ENCODE data around the gene TREX2.

The TREX2 gene

GRCh38 chrX:153433161-153433680 is 12.6 kb downstream of the TREX2 start:
- no peak for DNase-seq

- no peak for DNase-seq
Measured at GRCh38 chrX:153430796-153431195, 15.1 kb downstream of the TREX2 start.

- no peak for DNase-seq
Measured at GRCh38 chrX:153426204-153426603, 19.7 kb downstream of the TREX2 start.

- peak; percentile 7 to 10 for DNase-seq
Measured at GRCh38 chrX:153423652-153424051, 22.2 kb downstream of the TREX2 start.

DNA sequence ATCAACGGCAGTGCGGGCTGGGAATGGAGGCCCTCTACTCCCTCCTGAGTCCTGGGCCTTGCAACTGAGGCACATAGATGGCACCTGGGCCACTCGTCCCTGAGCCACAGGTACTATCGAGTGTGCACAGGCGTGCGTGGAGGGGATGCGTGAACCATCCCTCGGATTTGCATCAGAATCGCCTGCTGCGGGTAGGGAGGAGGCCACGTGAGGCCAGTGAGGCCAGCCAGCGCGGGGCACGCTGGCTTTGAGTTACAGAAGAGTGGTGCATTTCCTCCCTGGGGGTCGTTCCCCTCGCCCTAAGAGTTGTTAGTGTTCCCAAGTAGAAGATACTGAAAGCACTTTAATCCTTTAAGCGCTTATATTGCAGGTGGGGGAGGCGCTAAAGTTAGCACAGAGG is 24.0 kb downstream of the TREX2 start:
- DNase-seq = no peak

DNA sequence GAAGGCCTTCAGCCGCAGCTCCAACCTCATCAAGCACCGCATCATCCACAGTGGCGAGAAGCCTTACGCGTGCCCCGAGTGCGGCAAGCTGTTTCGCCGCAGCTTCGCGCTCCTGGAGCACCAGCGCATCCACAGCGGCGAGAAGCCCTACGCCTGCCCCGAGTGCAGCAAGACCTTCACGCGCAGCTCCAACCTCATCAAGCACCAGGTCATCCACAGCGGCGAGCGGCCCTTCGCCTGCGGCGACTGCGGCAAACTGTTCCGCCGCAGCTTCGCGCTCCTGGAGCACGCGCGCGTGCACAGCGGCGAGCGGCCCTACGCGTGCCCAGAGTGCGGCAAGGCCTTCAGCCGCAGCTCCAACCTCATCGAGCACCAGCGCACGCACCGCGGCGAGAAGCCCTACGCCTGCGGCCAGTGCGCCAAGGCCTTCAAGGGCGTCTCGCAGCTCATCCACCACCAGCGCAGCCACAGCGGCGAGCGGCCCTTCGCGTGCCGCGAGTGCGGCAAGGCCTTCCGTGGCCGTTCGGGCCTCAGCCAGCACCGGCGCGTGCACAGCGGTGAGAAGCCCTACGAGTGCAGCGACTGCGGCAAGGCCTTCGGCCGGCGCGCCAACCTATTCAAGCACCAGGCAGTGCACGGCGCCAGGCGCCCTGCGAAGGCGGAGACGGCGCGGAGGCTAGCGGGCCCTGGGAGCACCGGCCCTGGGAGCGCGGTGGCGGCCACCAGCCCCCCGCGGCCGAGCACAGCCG is 24.8 kb downstream of the TREX2 start:
- DNase-seq = no peak

- no peak for DNase-seq
Measured at GRCh38 chrX:153417637-153418036, 28.2 kb downstream of the TREX2 start.

GRCh38 chrX:153416781-153417450 is 28.9 kb downstream of the TREX2 start:
- DNase-seq = no peak

- peak; percentile 14 to 42 for DNase-seq
Measured at GRCh38 chrX:153414856-153415510, 30.9 kb downstream of the TREX2 start.

DNA sequence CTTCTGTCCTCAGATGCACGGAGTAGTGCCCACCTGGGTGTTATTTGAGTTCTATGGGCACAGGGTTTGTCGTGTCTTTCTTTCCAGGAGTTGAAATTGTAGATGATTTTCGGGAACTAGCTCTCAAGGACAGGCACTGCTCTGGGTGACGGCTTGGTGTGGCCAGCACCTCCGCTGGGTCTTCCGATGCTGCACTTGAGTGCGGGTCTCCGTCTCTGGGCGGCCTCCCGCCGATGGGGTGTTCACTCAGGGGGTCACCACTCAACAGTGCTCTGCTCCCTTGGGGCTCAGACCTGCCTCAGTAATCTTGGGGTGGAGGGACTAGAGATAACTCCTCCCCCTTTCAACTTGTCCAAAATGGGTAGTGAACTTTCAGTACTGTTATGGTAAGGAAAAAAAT is 32.1 kb downstream of the TREX2 start:
- DNase-seq = no peak

DNA sequence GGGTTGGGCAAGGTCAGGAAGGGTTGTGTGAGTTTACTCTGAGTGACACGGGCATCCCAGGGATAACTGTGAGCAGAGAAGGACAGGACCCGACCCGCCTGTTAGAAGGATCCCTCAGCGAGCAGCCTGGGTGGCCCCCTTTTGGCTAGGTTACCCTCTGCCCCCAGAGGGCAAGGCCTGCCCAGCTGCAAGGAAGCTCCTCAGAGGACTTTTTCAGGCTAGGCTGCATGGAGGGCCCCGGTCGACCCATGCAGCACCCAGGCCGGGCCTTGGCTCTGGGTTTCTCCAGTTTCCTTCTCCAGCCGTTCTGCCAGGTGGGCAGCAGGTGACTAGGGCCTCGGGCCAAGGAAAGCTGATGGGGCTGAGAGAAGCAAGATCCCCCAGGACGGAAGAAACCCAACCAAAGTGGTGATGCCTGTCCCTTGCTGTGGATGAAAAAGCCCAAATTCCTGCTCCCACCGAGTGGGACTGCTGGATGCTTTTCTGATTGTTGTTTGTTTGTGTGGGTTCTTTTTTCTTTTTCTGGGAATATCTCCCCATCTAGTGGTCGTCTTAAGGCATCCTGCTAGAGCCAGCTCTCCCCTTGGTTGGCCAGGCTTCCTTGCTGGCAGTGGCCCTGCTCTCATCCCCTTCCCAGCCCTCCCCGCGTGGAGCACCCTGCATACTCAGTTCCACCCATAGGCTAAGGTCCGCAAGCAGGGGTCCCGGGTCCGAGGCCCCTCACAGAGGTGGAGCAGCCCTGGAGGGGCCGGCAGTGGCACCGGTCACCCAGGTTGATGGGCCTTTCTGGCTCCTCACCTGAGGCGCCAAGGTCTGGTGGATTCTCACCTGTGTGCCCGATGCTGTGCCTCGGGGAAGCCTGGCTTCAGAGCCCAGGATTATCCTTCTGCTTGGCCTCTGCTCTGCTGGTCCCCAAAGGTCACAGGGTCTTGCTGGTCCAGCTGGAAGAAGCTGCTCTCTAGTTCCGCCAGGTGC is 32.8 kb downstream of the TREX2 start:
- DNase-seq = no peak

GRCh38 chrX:153411988-153412574 is 33.8 kb downstream of the TREX2 start:
- DNase-seq = no peak

- peak; percentile 12 to 29 for DNase-seq
Measured at GRCh38 chrX:153411255-153411987, 34.4 kb downstream of the TREX2 start, which contains the start of gene ZFP92. TSS of gene ZFP92 (plus strand) at chrX:153411472. CDS start at chrX:153418323, 6,851 bp downstream.

DNA sequence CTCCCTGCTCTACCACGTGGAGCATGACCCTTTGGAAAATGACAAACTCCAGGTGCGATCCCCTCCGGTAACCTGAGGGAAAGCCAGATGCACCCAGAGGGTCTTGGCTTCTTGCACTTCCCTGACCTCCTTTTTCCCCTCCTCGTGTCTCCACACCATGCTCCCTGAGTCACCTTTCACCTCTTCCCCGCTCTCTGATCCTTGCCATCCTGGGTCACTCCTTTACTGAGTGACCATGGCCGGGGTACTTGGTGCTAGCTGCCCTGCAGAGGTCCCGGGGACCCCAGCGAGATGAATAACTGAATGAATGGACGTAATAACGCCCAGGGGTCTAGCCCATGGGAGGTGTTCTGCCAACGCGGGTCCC is 35.0 kb downstream of the TREX2 start:
- DNase-seq = no peak

- DNase-seq = no peak
Measured at GRCh38 chrX:153410373-153410772, 35.5 kb downstream of the TREX2 start.

DNA sequence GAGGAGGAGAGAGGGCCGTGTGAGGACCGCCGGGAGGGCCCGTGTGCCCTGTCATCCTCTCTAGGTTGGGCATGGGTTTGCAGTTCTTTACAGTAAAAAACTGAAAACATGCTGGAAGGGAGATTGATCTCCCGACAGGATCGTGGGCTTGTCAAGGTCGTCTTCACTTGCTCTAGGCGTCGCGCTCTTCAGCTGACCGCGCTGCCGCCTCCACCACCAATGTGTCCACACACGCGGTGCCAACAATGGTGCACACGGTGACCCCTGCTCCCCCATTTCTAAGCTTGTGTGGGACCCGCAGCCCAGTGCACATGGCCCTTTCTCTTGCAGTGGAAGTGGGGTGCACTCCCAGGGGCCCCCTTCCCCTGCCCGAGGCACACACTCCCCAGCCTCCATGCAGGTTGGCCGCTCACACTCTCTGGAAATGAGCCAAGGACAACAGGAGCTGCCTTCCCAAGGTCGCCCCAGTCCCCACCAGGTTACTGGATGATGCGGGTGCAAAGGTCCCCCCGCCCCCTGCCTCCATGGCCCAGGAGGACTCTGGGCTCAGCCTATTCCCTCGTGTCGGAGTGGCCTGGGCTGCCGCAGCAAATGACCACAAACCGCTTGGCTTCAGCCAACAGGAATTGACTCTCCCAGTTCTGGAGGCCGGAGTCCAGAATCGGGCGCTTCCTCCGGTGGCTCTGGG is 36.3 kb downstream of the TREX2 start:
- DNase-seq = no peak

- DNase-seq = no peak
Measured at GRCh38 chrX:153408871-153409351, 36.9 kb downstream of the TREX2 start.

GRCh38 chrX:153408221-153408721 is 37.6 kb downstream of the TREX2 start:
- DNase-seq = no peak

DNA sequence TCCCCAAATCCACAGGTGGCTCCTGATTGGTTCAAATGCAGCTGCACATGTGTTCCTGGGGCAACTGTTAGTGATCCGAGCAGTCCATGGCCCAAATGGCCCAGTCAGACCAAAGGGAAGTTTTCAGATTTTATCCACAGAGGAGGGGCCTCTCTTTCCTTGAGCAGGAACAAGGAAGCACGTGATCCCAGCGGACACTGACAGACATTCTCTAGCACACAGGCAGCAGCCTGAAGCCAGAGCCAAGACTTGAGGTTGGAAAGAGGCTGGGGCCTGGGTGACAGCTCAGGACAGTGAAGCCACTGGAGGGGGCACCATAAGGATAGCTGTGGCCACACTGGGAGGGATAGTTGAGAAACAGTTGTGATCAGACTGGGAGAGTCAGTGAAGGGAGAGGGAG is 38.1 kb downstream of the TREX2 start:
- DNase-seq = no peak

DNA sequence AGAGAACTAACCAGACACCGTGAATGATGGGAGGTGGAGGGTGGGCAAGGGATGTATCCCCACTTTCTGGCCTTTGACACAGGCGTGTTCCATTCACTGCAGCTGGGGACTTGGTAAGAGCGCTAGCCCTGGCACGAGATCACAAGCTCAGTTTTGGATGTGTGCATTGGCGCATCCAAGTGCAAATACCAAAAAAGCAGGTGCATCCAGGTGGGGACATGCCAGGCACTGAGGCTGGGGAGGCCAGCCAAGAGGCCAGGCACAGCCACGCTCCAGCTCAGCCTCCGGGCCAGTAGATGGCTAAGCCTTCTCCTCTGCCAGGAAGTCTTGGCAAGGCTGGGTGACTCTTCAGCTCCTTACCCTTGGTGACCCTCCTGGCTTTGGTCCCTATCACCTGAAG is 39.0 kb downstream of the TREX2 start:
- DNase-seq = no peak
